ENCODE results near the gene DPY19L1.

- TF ChIP-seq CTCF (IDR thresholded peaks at IDR 0.05 in 4 of 5, conservative IDR thresholded peaks at IDR 0.05 in 1 of 5): no peak
- no peak for TF ChIP-seq POLR2A (IDR thresholded peaks at IDR 0.05)
Observed at GRCh38 chr7:35003679-35004303, 33.5 kb downstream of the DPY19L1 start.
